Stimulated activated naive CD8-positive, alpha-beta T cell treated with anti-CD3 and anti-CD28 coated beads, Interleukin-15, amount 100 ng/mL, for 72 hours (primary cell): ENCODE data around the gene EML6.
A peak's percentile ranks its signal among the peaks of the same experiment; 100 is the strongest.

Experiments used
- ATAC-seq: fragments of 150-1000 bp; cut with Tn5 transposase; 2 replicates; pipeline ENCODE4 v1.10.0; 2021; ENCODE audit warnings: mild to moderate bottlenecking, moderate library complexity
- DNase-seq, 2 donors: peaks; one replicate each; pipeline ENCODE4 v3.0.0; 2021 to 2022
- H3K27ac Mint-ChIP-seq, 2 donors: one replicate each; pipeline ENCODE4 v1.8.0; 2022; ENCODE audit warnings: mild to moderate bottlenecking in 2 of 2, mixed read lengths in 2 of 2, moderate library complexity in 2 of 2
- H3K27me3 Mint-ChIP-seq: one replicate; pipeline ENCODE4 v1.8.0; 2022; ENCODE audit warnings: mixed read lengths
- H3K4me1 Mint-ChIP-seq: one replicate; pipeline ENCODE4 v1.8.0; 2022; ENCODE audit warnings: mild to moderate bottlenecking, mixed read lengths
- H3K4me3 Mint-ChIP-seq, 2 donors: one replicate each; pipeline ENCODE4 v1.8.0; 2022; ENCODE audit warnings: mild to moderate bottlenecking in 2 of 2, mixed read lengths in 2 of 2, moderate library complexity in 1 of 2
- H3K9me3 Mint-ChIP-seq, 2 donors: one replicate each; pipeline ENCODE4 v1.8.0; 2022; ENCODE audit warnings: mixed read lengths in 2 of 2

EML6 gene

DNA sequence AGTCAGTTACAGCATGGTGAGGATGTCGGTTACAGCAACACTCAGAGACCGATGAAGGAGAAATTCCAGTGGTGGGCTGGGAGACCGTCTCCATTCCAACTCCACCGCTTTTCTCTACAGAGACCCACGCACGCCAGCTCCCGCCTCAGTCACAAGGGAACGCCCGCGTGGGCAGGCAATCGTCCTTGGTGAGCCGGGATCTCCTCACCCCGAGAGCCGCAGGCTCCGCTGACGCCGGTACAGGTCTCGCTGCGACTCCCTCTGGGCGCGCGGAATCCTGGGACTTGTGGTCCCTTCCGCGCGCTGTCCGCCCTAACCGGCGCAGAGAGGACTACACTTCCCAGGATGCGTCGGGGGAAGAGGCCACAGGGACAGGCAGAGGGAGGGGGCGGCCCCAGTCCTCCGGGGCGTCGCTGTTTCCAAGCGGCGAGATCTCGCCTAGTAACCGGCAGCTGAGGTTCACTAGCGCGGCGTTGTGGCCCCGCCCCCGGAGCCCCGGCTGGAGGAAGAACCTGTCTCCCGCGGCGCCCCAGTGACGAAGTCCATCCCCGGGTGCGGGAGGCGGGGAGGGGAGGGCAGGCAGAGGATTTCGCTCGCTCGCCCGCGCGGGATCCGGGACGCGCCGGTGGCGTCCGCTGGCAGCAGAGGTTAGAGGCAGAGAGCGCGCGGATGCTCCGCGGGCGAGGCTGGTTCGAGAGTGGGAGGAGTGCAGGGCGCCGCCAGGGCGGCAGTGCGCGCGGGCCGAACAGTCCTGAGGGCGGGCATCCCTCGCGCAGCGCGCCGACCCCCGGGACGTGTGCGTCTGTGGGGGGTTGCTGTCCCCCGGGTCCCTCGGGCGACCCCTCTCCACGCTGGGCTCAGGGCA, at the start of gene EML6:
TSS of gene EML6 (plus strand) at position 532 of the 865 bp plus-strand sequence. CDS start 1,400 bp downstream, outside the sequence.
- Mint-ChIP-seq H3K4me3 (peak within 1 kb of the TSS; percentile 93 to 97), H3K4me1 (peaks cover 19% of the 10 kb centered on the region), H3K9me3 (no peaks in the 10 kb centered on the region), H3K27ac (peak within 1 kb of the TSS; percentile 83 to 85), H3K27me3 (peaks cover 69% of the 10 kb centered on the region)
- DNase-seq (peak; percentile 98 to 99), ATAC-seq (peak; percentile 98)

DNA sequence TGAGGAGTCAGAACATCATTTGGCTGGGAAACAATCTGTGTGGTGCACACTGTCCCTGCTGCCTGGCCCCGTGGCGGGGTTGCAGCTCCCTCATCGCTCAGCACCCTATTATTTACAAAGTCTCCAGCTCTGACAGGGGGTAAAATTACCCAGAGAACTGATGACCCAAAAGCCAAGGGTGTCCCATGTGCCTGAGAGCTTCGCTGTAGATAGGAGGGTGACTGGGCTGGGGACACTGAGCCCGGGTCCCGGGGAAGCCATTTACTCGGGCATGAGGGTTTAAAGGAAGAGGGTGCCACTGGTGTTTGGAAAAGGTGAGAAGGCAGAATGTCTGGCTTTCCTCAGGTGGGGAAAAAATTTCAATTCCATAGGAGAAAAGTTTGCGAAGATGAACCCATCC, 48.2 kb upstream of the EML6 start:
- H3K4me1 Mint-ChIP-seq: peaks cover 40% of the 10 kb centered on the region
- H3K27me3 Mint-ChIP-seq: peaks cover 59% of the 10 kb centered on the region
- H3K9me3 Mint-ChIP-seq: no peaks in the 10 kb centered on the region
- H3K4me3 Mint-ChIP-seq: no peak overlapping the region
- no peak overlapping the region for H3K27ac Mint-ChIP-seq
- ATAC-seq (no peak), DNase-seq (no peak)

- H3K27me3 Mint-ChIP-seq: peaks cover 63% of the 10 kb centered on the region
- ATAC-seq (no peak), DNase-seq (no peak)
- no peaks in the 10 kb centered on the region for H3K9me3 Mint-ChIP-seq
- peaks cover 45% of the 10 kb centered on the region for H3K4me1 Mint-ChIP-seq
- H3K27ac Mint-ChIP-seq: no peak overlapping the region
- H3K4me3 Mint-ChIP-seq: no peak overlapping the region
These were observed 47.7 kb upstream of the EML6 start for GRCh38 chr2:54675738-54676137.

DNA sequence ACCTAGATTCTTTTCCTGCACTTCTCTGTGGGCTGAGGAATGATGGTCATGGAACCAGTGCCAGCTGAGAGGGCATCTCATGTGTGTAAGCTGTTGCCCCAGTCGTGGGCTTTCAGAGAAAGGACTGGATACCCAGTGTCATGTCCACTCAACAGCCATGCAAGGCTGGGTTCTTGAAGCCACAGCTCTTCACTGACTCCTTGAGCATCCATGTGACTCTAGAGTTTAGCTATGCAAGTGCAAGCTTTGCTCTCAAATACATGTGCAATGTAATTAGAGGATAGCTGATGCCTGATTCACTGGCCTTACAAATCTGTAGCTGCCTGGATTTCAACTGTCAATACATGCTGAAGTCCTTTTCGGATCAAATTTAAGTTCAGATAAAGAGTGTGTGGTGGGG, 46.8 kb upstream of the EML6 start:
- Mint-ChIP-seq H3K4me3 (no peak overlapping the region), H3K9me3 (no peaks in the 10 kb centered on the region), H3K27ac (no peak overlapping the region), H3K4me1 (peaks cover 54% of the 10 kb centered on the region), H3K27me3 (peaks cover 63% of the 10 kb centered on the region)
- DNase-seq (no peak), ATAC-seq (no peak)

DNA sequence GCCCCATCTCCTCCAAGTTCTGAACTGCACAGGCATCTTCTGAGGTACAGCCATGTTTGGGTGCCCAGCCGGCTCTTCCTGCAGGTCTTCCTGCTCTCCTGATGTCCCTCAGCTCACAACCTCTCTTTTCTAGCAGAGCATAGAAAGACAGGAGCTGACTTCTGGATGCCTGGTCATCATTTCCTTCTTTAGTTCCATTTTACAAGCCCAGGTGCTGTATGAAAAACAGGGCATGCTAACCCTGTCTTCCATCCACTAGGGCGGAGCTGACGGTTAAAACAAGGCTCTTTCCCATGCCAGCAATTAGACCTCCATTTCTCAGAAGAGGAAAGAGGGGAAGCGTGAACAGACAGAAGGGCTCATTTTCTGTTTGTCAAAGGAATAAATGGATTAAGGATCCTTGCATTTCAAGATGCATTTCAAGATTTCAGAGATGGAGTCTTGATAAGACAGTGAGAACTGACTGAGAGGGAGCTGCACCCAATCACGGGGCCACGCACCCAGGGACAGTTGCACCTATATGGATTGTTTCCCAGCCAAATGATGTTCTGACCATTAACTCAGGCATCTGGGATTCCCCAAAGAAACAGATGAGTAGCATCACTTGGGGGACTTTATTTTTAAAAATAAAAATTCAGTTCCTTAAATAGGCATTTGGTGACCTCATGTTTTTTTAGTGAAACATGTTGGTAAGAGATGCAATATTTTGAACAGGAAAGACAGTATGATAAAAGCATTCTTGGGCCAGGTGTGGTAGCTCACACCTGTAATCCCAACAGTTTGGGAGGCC, 45.8 kb upstream of the EML6 start:
- Mint-ChIP-seq H3K27ac (peak overlapping the region in 1 of 2 donors; percentile 6), H3K27me3 (peaks cover 63% of the 10 kb centered on the region), H3K4me3 (no peak overlapping the region), H3K4me1 (peaks cover 56% of the 10 kb centered on the region), H3K9me3 (no peaks in the 10 kb centered on the region)
- DNase-seq (no peak), ATAC-seq (no peak)

- DNase-seq (no peak), ATAC-seq (no peak)
- Mint-ChIP-seq H3K4me1 (peaks cover 45% of the 10 kb centered on the region), H3K9me3 (no peaks in the 10 kb centered on the region), H3K4me3 (no peak overlapping the region), H3K27me3 (peaks cover 59% of the 10 kb centered on the region), H3K27ac (no peak overlapping the region)
These were observed 44.7 kb upstream of the EML6 start for GRCh38 chr2:54678719-54679118.

DNA sequence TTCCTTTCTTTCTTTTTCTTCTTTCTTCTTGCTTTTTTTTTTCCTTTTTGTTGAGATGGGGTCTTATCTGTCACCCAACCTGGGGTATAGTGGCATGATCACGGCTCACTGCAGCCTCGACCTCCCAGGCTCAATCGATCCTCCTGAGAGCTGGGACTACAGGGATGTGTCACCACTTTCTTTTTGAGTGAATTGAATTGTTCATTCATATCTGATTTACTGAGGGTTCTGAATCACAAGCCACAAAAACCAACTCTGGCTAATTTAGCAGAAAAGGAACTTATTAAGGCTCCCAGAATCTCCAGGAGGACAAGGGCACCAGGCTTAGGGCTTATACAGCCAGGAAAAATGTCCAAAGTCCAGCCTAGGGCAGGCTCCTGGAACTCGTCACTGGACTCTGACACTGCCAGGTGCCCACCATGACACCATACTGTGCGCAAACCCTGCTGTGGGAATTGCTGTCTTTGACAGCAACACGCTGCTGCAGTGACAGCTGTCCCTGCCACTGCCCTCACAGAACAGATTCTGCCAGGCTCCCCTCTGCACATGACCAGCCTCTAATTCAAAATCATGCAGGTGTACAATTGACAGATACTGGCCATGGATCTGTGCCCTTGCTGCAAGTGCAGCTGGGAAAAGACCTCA, 42.9 kb upstream of the EML6 start:
- H3K9me3 Mint-ChIP-seq: no peaks in the 10 kb centered on the region
- peak overlapping the region; percentile 44 to 61 for H3K27ac Mint-ChIP-seq
- DNase-seq: peak; percentile 48 to 65
- peak overlapping the region; percentile 81 to 83 for H3K4me3 Mint-ChIP-seq
- H3K4me1 Mint-ChIP-seq: peaks cover 37% of the 10 kb centered on the region
- peak; percentile 97 for ATAC-seq
- peaks cover 46% of the 10 kb centered on the region for H3K27me3 Mint-ChIP-seq

DNA sequence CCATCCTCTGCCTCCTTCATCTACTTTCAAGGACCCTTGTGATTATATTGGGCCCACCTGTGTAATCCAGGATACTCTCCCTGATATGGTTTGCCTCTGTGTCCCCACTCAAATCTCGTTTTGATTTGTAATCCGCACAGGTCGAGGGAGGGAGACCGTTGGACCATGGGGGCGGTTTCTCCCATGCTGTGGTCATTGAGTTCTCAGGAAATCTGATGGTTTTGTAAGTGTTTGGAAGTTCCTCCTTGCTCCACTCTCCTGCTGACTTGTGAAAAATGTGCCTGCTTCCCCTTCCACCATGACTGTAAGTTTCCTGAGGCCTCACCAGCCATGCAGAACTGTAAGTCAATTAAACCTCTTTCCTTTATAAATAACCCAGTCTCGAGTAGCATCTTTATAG, 42.0 kb upstream of the EML6 start:
- Mint-ChIP-seq H3K27me3 (peaks cover 40% of the 10 kb centered on the region), H3K4me3 (peak overlapping the region; percentile 8 to 36)

GRCh38 chr2:54683596-54683995, 39.9 kb upstream of the EML6 start:
- Mint-ChIP-seq H3K4me1 (peaks cover 38% of the 10 kb centered on the region), H3K27ac (no peak overlapping the region), H3K9me3 (no peaks in the 10 kb centered on the region), H3K4me3 (no peak overlapping the region), H3K27me3 (peaks cover 22% of the 10 kb centered on the region)
- no peak for ATAC-seq
- DNase-seq: no peak

More for the DNA sequence above, 42.0 kb upstream of the EML6 start:
- Mint-ChIP-seq H3K27ac (no peak overlapping the region), H3K4me1 (peaks cover 37% of the 10 kb centered on the region), H3K9me3 (no peaks in the 10 kb centered on the region)
- DNase-seq (no peak), ATAC-seq (no peak)

DNA sequence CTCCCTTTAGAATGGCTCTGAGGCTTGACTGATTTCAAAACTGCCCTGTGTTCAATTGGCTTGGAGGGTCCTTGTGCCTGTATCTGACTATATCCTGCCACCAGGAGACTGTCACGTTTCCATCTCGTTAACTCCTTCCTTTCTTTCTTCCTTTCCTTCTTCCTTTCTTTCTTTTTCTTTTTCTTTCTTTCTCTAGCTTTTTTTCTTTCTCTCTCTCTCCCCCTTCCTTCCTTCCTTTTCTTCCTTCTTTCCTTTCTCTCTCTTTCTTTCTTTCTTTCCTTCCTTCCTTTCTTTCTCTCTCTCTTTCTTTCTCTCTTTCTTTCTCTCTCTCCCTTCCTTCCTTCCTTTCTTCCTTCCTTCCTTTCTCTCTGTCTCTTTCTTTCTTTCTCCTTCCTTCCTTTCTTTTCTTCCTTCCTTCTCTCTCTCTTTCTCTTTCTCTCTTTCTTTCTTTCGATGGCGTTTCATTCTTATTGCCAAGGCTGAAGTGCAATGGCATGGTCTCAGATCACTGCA, 38.1 kb upstream of the EML6 start:
- ATAC-seq (no peak), DNase-seq (no peak)
- H3K4me1 Mint-ChIP-seq: peaks cover 29% of the 10 kb centered on the region
- no peak overlapping the region for H3K4me3 Mint-ChIP-seq
- H3K27ac Mint-ChIP-seq: no peak overlapping the region
- peaks cover 23% of the 10 kb centered on the region for H3K27me3 Mint-ChIP-seq
- no peaks in the 10 kb centered on the region for H3K9me3 Mint-ChIP-seq

- H3K9me3 Mint-ChIP-seq: no peaks in the 10 kb centered on the region
- no peak overlapping the region for H3K27ac Mint-ChIP-seq
- ATAC-seq (peak; percentile 64), DNase-seq (no peak)
- H3K4me1 Mint-ChIP-seq: peaks cover 12% of the 10 kb centered on the region
- H3K4me3 Mint-ChIP-seq: no peak overlapping the region
- peaks cover 26% of the 10 kb centered on the region for H3K27me3 Mint-ChIP-seq
These were observed 35.8 kb upstream of the EML6 start for GRCh38 chr2:54687595-54688152.

- Mint-ChIP-seq H3K27me3 (peaks cover 48% of the 10 kb centered on the region), H3K4me3 (no peak overlapping the region), H3K27ac (no peak overlapping the region), H3K9me3 (no peaks in the 10 kb centered on the region), H3K4me1 (peaks cover 12% of the 10 kb centered on the region)
- ATAC-seq (no peak), DNase-seq (no peak)
These were observed 31.9 kb upstream of the EML6 start for GRCh38 chr2:54691445-54692135.

DNA sequence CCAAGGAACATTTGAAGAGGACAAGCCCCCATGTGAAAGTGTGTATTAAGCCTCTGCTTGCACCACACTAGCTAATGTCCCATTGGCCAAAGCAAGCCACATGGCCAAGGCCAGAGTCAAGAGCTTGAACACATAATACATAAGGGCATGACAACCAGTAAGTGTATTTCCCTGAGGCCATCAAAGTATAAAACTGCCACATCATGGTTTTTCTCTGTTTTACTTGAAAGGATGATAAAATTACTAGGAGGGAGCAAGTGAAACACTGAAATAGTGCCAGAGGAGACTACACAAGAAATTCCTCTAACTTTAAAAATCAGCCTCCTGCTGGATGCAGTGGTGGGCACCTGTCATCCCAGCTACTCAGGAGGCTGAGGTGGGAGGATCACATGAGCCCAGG, 30.9 kb upstream of the EML6 start:
- peaks cover 48% of the 10 kb centered on the region for H3K27me3 Mint-ChIP-seq
- no peaks in the 10 kb centered on the region for H3K9me3 Mint-ChIP-seq
- H3K4me3 Mint-ChIP-seq: no peak overlapping the region
- DNase-seq: no peak
- no peak for ATAC-seq
- peaks cover 9% of the 10 kb centered on the region for H3K4me1 Mint-ChIP-seq
- H3K27ac Mint-ChIP-seq: no peak overlapping the region

DNA sequence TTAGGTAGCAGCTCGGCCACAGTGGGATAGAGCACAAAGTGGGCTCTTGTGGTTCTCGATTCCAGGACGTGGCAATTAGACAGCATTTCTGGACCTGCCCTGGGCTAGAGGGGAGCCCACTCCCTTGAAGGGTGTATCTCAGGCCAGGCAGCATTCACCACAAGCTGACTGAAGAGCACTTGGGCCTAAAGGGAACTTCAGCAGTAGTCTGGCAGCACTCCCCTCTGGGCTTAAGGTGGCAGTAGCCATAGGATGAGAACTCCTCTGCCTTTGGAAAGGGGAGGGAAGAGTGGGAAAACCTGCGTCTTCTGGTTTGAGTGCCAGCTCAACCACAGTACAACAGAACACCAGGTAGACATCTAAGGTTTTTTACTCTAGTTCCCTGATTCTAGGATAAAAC, 28.1 kb upstream of the EML6 start:
- no peak overlapping the region for H3K27ac Mint-ChIP-seq
- H3K4me1 Mint-ChIP-seq: peaks cover 4% of the 10 kb centered on the region
- no peak overlapping the region for H3K4me3 Mint-ChIP-seq
- H3K27me3 Mint-ChIP-seq: peaks cover 36% of the 10 kb centered on the region
- no peak for DNase-seq
- ATAC-seq: no peak
- no peaks in the 10 kb centered on the region for H3K9me3 Mint-ChIP-seq

GRCh38 chr2:54697934-54698333, 25.5 kb upstream of the EML6 start:
- ATAC-seq (no peak), DNase-seq (no peak)
- Mint-ChIP-seq H3K9me3 (no peaks in the 10 kb centered on the region), H3K4me1 (peaks cover 15% of the 10 kb centered on the region), H3K27ac (peak overlapping the region in 1 of 2 donors; percentile 45), H3K27me3 (peaks cover 27% of the 10 kb centered on the region), H3K4me3 (no peak overlapping the region)
